ENCODE results near the gene ZCCHC7.

- TF ChIP-seq, protein P1, sequence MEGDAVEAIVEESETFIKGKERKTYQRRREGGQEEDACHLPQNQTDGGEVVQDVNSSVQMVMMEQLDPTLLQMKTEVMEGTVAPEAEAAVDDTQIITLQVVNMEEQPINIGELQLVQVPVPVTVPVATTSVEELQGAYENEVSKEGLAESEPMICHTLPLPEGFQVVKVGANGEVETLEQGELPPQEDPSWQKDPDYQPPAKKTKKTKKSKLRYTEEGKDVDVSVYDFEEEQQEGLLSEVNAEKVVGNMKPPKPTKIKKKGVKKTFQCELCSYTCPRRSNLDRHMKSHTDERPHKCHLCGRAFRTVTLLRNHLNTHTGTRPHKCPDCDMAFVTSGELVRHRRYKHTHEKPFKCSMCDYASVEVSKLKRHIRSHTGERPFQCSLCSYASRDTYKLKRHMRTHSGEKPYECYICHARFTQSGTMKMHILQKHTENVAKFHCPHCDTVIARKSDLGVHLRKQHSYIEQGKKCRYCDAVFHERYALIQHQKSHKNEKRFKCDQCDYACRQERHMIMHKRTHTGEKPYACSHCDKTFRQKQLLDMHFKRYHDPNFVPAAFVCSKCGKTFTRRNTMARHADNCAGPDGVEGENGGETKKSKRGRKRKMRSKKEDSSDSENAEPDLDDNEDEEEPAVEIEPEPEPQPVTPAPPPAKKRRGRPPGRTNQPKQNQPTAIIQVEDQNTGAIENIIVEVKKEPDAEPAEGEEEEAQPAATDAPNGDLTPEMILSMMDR (IDR thresholded peaks at IDR 0.05 in 2 of 3, conservative IDR thresholded peaks at IDR 0.05 in 1 of 3; ENCODE audit: borderline replicate concordance in 1 of 3, insufficient read depth in 1 of 3, low read depth in 2 of 3, low read length in 2 of 3), result no peak
- TF ChIP-seq REST (IDR thresholded peaks at IDR 0.05; ENCODE audit: low read depth) (no peak), POLR2AphosphoS5 (IDR thresholded peaks at IDR 0.05; ENCODE audit: low read depth, low read length) (no peak), RAD21 (IDR thresholded peaks at IDR 0.05; ENCODE audit: low read depth) (no peak), POLR2A (IDR thresholded peaks at IDR 0.05; ENCODE audit: borderline replicate concordance, extremely low read depth, insufficient read depth, insufficient read length) (no peak)
Measured at GRCh38 chr9:37255944-37256862, 135.8 kb downstream of the ZCCHC7 start.

All from HCT116 (cell line).